A549 (cell line): ENCODE measurements around the gene HIVEP1. TPM values are rescaled to one million over a fixed set of nuclear protein-coding genes. Genes with fewer than 3 reads are reported as not detected.
A peak's percentile ranks its signal among the peaks of the same experiment; 100 is the strongest.
"Not testable (repeated sequence)": the region's sequence is repeated elsewhere in the genome, so short reads cannot be mapped to it uniquely, and the experiment has no call there.

Experiments
- ATAC-seq, 2 experiments: fragments of 200-7000 bp in 1 of 2; fragments of >200 bp in 1 of 2; cut with Nextera tagmentation in 1 of 2; cut with Tn5 transposase in 1 of 2; 3 replicates each; pipeline versions ENCODE4 v1.8.0 to v1.9.1; 2018 to 2020; ENCODE audit warnings: mild to moderate bottlenecking in 1 of 2, moderate library complexity in 1 of 2
- CTCF ChIA-PET: fragments of 300-600 bp; sonication (Branson Sonifier 250); formaldehyde crosslinking; extraction: SDS; loops from one replicate; lab custom pipeline; 2021; ENCODE audit warnings: antibody characterized with exemption, inconsistent platforms; lab: Yijun Ruan, JAX
- POLR2A ChIA-PET: fragments of 350-600 bp; formaldehyde crosslinking; extraction: SDS; loops from one replicate; lab custom pipeline; 2021; ENCODE audit warnings: antibody characterized with exemption, inconsistent platforms; lab: Yijun Ruan, JAX
- DNase-seq, 2 experiments: peaks; one replicate each; pipeline versions ENCODE4 v3.0.0 to v3.0.0-alpha.2; 2011 to 2016; ENCODE audit warnings: low read depth in 1 of 2, low spot score in 1 of 2
- FAIRE-seq: peaks from 2 replicates; lab custom pipeline; 2011; peaks lifted over from hg19 to GRCh38; lab: Jason Lieb, UNC
- H3K27ac ChIP-seq, 2 experiments: fragments of >200 bp; sonication (Bioruptor Twin); formaldehyde crosslinking; 3 replicates each; pipeline ENCODE4 v1.5.1; 2016 to 2017
- H3K4me1 ChIP-seq: fragments of >200 bp; sonication (Bioruptor Twin); formaldehyde crosslinking; 3 replicates; pipeline ENCODE4 v1.6.1; 2016
- H3K4me2 ChIP-seq: fragments of >200 bp; sonication (Bioruptor Twin); formaldehyde crosslinking; 3 replicates; pipeline ENCODE4 v1.6.1; 2016
- H3K4me3 ChIP-seq: fragments of >200 bp; sonication (Bioruptor Twin); formaldehyde crosslinking; 3 replicates; pipeline ENCODE4 v1.5.1; 2016
- H3K9me3 ChIP-seq: fragments of >200 bp; sonication (Bioruptor Twin); formaldehyde crosslinking; 3 replicates; pipeline ENCODE4 v1.6.1; 2016
- BHLHE40 ChIP-seq: IDR thresholded peaks from 2 replicates; pipeline ENCODE4 v1.6.1; 2012; ENCODE audit warnings: low read depth, low read length, inconsistent platforms
- CBX2 ChIP-seq: fragments of 200-600 bp; sonication (generic); IDR thresholded peaks from 2 replicates; pipeline ENCODE4 v1.6.1; 2016; ENCODE audit warnings: low read depth, mild to moderate bottlenecking, borderline replicate concordance
- CBX8 ChIP-seq: fragments of 200-600 bp; sonication (generic); IDR thresholded peaks from 2 replicates; pipeline ENCODE4 v1.6.1; 2016
- CHD2 ChIP-seq: fragments of 150-350 bp; IDR thresholded peaks from 2 replicates; pipeline ENCODE4 v1.6.1; 2014; ENCODE audit warnings: low read length; ENCODE audit not compliant: partially characterized antibody
- CHD4 ChIP-seq: fragments of 200-600 bp; sonication (generic); IDR thresholded peaks from 2 replicates; pipeline ENCODE4 v1.6.1; 2016; ENCODE audit warnings: antibody characterized with exemption, mild to moderate bottlenecking, borderline replicate concordance
- CTCF ChIP-seq: fragments of >200 bp; sonication (Bioruptor Twin); formaldehyde crosslinking; IDR thresholded peaks from 3 replicates; pipeline ENCODE4 v1.5.1; 2016
- EHF ChIP-seq: fragments of 250-450 bp; sonication (Bioruptor Pico); IDR thresholded peaks from 2 replicates; pipeline ENCODE4 v1.5.0; 2020; ENCODE audit warnings: mild to moderate bottlenecking
- EHMT2 ChIP-seq: fragments of 200-600 bp; sonication (generic); IDR thresholded peaks from 2 replicates; pipeline ENCODE4 v1.6.1; 2016; ENCODE audit warnings: antibody characterized with exemption, low read depth, mild to moderate bottlenecking, moderate library complexity
- ESRRA ChIP-seq: fragments of 150-350 bp; IDR thresholded peaks from 2 replicates; pipeline ENCODE4 v1.6.1; 2014; ENCODE audit warnings: mild to moderate bottlenecking, low read length, borderline replicate concordance
- FOSB ChIP-seq: fragments of 250-450 bp; sonication (Bioruptor Pico); IDR thresholded peaks from 2 replicates; pipeline ENCODE4 v1.5.0; 2020; ENCODE audit warnings: mild to moderate bottlenecking, moderate library complexity
- FOSL2 ChIP-seq, 2 experiments: fragments of 450-650 bp in 1 of 2; fragments of >200 bp in 1 of 2; sonication (Bioruptor Twin) in 1 of 2; formaldehyde crosslinking; IDR thresholded peaks; 2 replicates each; pipeline versions ENCODE4 v1.5.0 to v1.6.1; 2016 to 2020; ENCODE audit warnings: mild to moderate bottlenecking in 1 of 2, moderate library complexity in 1 of 2
- FOXS1 ChIP-seq: fragments of 250-450 bp; sonication (Bioruptor Pico); IDR thresholded peaks from 2 replicates; pipeline ENCODE4 v1.5.0; 2020; ENCODE audit warnings: mild to moderate bottlenecking, moderate library complexity
- GATA3 ChIP-seq: IDR thresholded peaks from 2 replicates; pipeline ENCODE4 v1.6.1; 2012; ENCODE audit warnings: borderline replicate concordance
- HDAC2 ChIP-seq: fragments of 200-600 bp; sonication (generic); IDR thresholded peaks from 2 replicates; pipeline ENCODE4 v1.6.1; 2016
- HEYL ChIP-seq: fragments of 250-450 bp; sonication (Bioruptor Pico); IDR thresholded peaks from 2 replicates; pipeline ENCODE4 v1.8.0; 2021; ENCODE audit warnings: mild to moderate bottlenecking, moderate library complexity
- HOXB13 ChIP-seq: fragments of 250-450 bp; sonication (Bioruptor Pico); IDR thresholded peaks from 2 replicates; pipeline ENCODE4 v1.5.0; 2020; ENCODE audit warnings: low read depth, mild to moderate bottlenecking, moderate library complexity
- HOXB5 ChIP-seq: fragments of 250-450 bp; sonication (Bioruptor Pico); IDR thresholded peaks from 2 replicates; pipeline ENCODE4 v1.5.0; 2020; ENCODE audit warnings: mild to moderate bottlenecking, moderate library complexity
- KDM1A ChIP-seq: fragments of 200-600 bp; sonication (generic); IDR thresholded peaks from 2 replicates; pipeline ENCODE4 v1.6.1; 2016; ENCODE audit warnings: low read depth, mild to moderate bottlenecking
- KDM5A ChIP-seq: fragments of 200-600 bp; sonication (generic); IDR thresholded peaks from 2 replicates; pipeline ENCODE4 v1.6.1; 2016; ENCODE audit warnings: antibody characterized with exemption, mild to moderate bottlenecking
- MAFK ChIP-seq: fragments of 450-650 bp; IDR thresholded peaks from 2 replicates; pipeline ENCODE4 v1.6.1; 2014; ENCODE audit not compliant: partially characterized antibody
- MAX ChIP-seq: IDR thresholded peaks from 2 replicates; pipeline ENCODE4 v1.6.1; 2012
- MAZ ChIP-seq: fragments of 150-350 bp; IDR thresholded peaks from 2 replicates; pipeline ENCODE4 v1.6.1; 2014; ENCODE audit warnings: antibody characterized with exemption, low read depth, low read length, borderline replicate concordance
- NPAS2 ChIP-seq: fragments of 250-450 bp; sonication (Bioruptor Pico); IDR thresholded peaks from 2 replicates; pipeline ENCODE4 v1.8.0; 2022; ENCODE audit warnings: mild to moderate bottlenecking, moderate library complexity, borderline replicate concordance
- PHF8 ChIP-seq: fragments of 200-600 bp; sonication (generic); IDR thresholded peaks from 2 replicates; pipeline ENCODE4 v1.6.1; 2016; ENCODE audit warnings: low read depth, mild to moderate bottlenecking, antibody characterized with exemption, moderate library complexity, borderline replicate concordance
- RNF2 ChIP-seq: fragments of 200-600 bp; sonication (generic); IDR thresholded peaks from 2 replicates; pipeline ENCODE4 v1.6.1; 2016; ENCODE audit warnings: low read depth, mild to moderate bottlenecking, antibody characterized with exemption, moderate library complexity, borderline replicate concordance
- SMC3 ChIP-seq: fragments of >200 bp; sonication (Bioruptor Twin); formaldehyde crosslinking; IDR thresholded peaks from 3 replicates; pipeline ENCODE4 v1.6.1; 2018; ENCODE audit warnings: inconsistent platforms
- SREBF2 ChIP-seq: fragments of 450-650 bp; IDR thresholded peaks from 2 replicates; pipeline ENCODE4 v1.6.1; 2014; ENCODE audit warnings: mild to moderate bottlenecking, moderate library complexity
- TFCP2L1 ChIP-seq: fragments of 250-450 bp; sonication (Bioruptor Pico); IDR thresholded peaks from 2 replicates; pipeline ENCODE4 v1.5.0; 2021; ENCODE audit warnings: mild to moderate bottlenecking
- TP53 ChIP-seq: fragments of 250-450 bp; sonication (Bioruptor Pico); IDR thresholded peaks from 2 replicates; pipeline ENCODE4 v1.5.0; 2021; ENCODE audit warnings: mild to moderate bottlenecking, moderate library complexity
- ZC3H11A ChIP-seq: fragments of 450-650 bp; IDR thresholded peaks from 2 replicates; pipeline ENCODE4 v1.6.1; 2014; ENCODE audit warnings: antibody characterized with exemption, mild to moderate bottlenecking
- ZSCAN20 ChIP-seq: fragments of 250-450 bp; sonication (Bioruptor Pico); IDR thresholded peaks from 2 replicates; pipeline ENCODE4 v1.8.0; 2022; ENCODE audit warnings: mild to moderate bottlenecking, moderate library complexity
- WGBS: methylation state at CpG from one replicate; pipeline ENCODE4 v1.1.6; 2017; ENCODE audit errors: missing lambda C conversion rate; 5-methylcytosine and 5-hydroxymethylcytosine counted together
- polyA plus RNA-seq, 4 experiments: library from polyadenylated mRNA; depleted of rRNA in 3 of 4; stranded (reverse); fragments of >200 nt; fragmentation: RNase III in 1 of 4; extraction: RNeasy Plus Mini Kit Qiagen cat#74134 plus additional on column Dnase treatment in 1 of 4; gene quantifications; 2 replicates in 3 of 4; 3 replicates in 1 of 4; pipeline ENCODE4 v1.2.3, GENCODE V29; 2011 to 2017
- TF ChIP-seq, protein P1 (sequence below): fragments of 150-350 bp; IDR thresholded peaks from 2 replicates; pipeline ENCODE4 v1.6.1; 2014; ENCODE audit warnings: low read depth, mild to moderate bottlenecking, low read length

Gene HIVEP1
- polyA plus RNA-seq, 2 of the 4 experiments (the other 2 are of a cell fraction): 5.8 to 10.5 TPM

GRCh38 chr6:12175626-12176025 is 163.5 kb downstream of the HIVEP1 start:
- FAIRE-seq (no peak), ATAC-seq (no peak), DNase-seq (no peak)
- Histone ChIP-seq H3K27ac (no peak overlapping the region), H3K9me3 (no peaks in the 10 kb centered on the region), H3K4me3 (no peak overlapping the region), H3K4me1 (peaks cover 9% of the 10 kb centered on the region; the same call in 1 of the 3 replicates), H3K4me2 (no peak overlapping the region)
- WGBS: 92% methylated on average over 8 of the region's 8 CpGs
- ChIA-PET POLR2A (no interaction called here), CTCF (no interaction called here)
- no peak for TF ChIP-seq CBX8
- TF ChIP-seq KDM1A: no peak
- TF ChIP-seq RNF2: no peak
- TF ChIP-seq KDM5A: no peak
- TF ChIP-seq HDAC2: no peak
- TF ChIP-seq TP53 (CRISPR knock-in tag): no peak
- TF ChIP-seq, protein P1, sequence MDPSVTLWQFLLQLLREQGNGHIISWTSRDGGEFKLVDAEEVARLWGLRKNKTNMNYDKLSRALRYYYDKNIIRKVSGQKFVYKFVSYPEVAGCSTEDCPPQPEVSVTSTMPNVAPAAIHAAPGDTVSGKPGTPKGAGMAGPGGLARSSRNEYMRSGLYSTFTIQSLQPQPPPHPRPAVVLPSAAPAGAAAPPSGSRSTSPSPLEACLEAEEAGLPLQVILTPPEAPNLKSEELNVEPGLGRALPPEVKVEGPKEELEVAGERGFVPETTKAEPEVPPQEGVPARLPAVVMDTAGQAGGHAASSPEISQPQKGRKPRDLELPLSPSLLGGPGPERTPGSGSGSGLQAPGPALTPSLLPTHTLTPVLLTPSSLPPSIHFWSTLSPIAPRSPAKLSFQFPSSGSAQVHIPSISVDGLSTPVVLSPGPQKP: no peak
- no peak for TF ChIP-seq EHF (CRISPR knock-in tag)
- TF ChIP-seq ZC3H11A: no peak
- no peak for TF ChIP-seq CHD2
- TF ChIP-seq MAX: no peak
- no peak for TF ChIP-seq HOXB13
- no peak for TF ChIP-seq CHD4
- no peak for TF ChIP-seq SMC3

DNA sequence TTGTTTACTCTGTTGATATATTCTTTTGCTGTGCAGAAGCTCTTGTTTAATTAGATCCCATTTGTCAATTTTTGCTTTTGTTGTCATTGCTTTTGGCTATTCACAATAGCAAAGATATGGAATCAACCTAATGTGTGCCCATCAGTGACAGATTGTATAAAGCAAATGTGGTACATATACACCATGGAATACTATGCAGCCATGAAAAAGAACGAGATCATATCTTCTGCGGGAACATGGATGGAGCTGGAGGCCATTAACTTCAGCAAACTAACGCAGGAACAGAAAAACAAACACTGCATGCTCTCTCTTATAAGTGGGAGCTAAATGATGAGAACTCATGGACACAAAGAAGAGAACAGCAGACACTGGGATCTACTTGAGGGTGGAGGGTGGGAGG is 164.7 kb downstream of the HIVEP1 start:
- H3K9me3 ChIP-seq, H3K27ac ChIP-seq, ATAC-seq, H3K4me1 ChIP-seq, H3K4me3 ChIP-seq, H3K4me2 ChIP-seq, DNase-seq, FAIRE-seq, POLR2A ChIA-PET: not testable (repeated sequence)
- TF ChIP-seq KDM1A: 0 out of 2 replicates have a peak, but pooled peaks have one; percentile 21
- WGBS: 66% methylated on average over 3 of the region's 3 CpGs
- CTCF ChIA-PET: interaction anchor here (1.2 kb wide), 1 partner anchor 64 kb away, joined by 3 read pairs; no protein-coding TSS in a partner anchor

DNA sequence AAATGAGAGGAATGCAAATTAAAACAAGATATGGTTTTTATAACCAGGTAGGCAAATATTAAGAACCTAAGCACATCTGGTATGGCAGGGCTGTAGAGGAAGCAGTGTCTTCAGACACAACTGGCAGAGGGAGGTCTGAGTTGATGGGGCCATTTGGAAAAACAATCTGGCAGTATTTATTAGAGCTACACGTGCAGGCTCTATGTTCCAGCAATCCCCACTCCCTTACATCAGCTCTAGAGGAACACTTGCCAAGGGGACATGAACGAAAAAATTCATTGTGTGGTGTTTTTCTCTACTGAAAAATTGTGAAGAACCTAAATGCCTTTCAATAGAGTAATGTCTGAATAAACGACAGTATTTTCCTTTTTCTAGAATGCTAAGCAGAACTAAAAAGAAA is 166.4 kb downstream of the HIVEP1 start:
- no peak for FAIRE-seq
- TF ChIP-seq FOXS1 (CRISPR knock-in tag) (no peak), FOSB (CRISPR knock-in tag) (no peak), CBX2 (no peak), ESRRA (no peak), BHLHE40 (no peak)
- TF ChIP-seq, all 56 proteins: peak for 0
- CTCF ChIA-PET: interaction anchor here (0.6 kb wide), 1 partner anchor 43 kb away, joined by 3 read pairs; no protein-coding TSS in a partner anchor
- H3K27ac ChIP-seq: no peak overlapping the region
- no peaks in the 10 kb centered on the region for H3K9me3 ChIP-seq
- no peak overlapping the region for H3K4me3 ChIP-seq
- H3K4me2 ChIP-seq: no peak overlapping the region
- 86% methylated on average over 3 of the region's 3 CpGs for WGBS
- DNase-seq (no peak), ATAC-seq (no peak)
- POLR2A ChIA-PET: no interaction called here
- H3K4me1 ChIP-seq: peaks cover 9% of the 10 kb centered on the region; the same call in 1 of the 3 replicates

DNA sequence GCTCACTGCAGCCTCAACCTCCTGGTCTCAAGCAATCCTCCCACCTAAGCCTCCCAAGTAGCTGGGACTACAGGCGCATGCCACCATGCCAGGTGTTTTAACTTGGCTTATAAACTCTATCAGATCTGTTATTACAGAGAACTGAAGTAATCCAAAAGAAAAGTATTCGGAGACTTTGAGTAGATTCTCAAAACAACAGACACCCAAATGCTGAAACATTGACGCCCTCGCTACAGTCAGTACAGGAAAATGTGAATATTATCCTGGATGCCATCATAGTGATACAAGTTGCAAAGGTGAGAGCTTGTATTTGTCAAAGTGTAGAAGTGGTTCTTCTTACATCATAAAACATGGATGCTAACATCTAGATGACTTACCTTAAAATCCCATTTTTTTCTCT is 169.4 kb downstream of the HIVEP1 start:
- 90% methylated on average over 4 of the region's 4 CpGs for WGBS
- H3K27ac ChIP-seq: no peak overlapping the region
- no peak for TF ChIP-seq TFCP2L1
- no peak for TF ChIP-seq SREBF2
- TF ChIP-seq HDAC2: no peak
- no peak for TF ChIP-seq HEYL (CRISPR knock-in tag)
- TF ChIP-seq CTCF: no peak
- TF ChIP-seq HOXB5 (CRISPR knock-in tag): no peak
- TF ChIP-seq KDM5A: no peak
- no peak for TF ChIP-seq ZSCAN20 (CRISPR knock-in tag)
- TF ChIP-seq FOSL2 (IDR thresholded peaks at IDR 0.05): no peak
- no peak for TF ChIP-seq FOSL2 (CRISPR knock-in tag; IDR thresholded peaks at IDR 0.05)
- no peak for TF ChIP-seq HOXB13
- TF ChIP-seq MAFK: no peak
- no peak for TF ChIP-seq MAZ
- TF ChIP-seq GATA3: no peak
- no peak for TF ChIP-seq EHMT2
- TF ChIP-seq NPAS2 (CRISPR knock-in tag): no peak
- TF ChIP-seq PHF8: no peak
- TF ChIP-seq, all 56 proteins: peak for 0
- CTCF ChIA-PET: no interaction called here
- ATAC-seq: no peak
- no peak for DNase-seq
- Histone ChIP-seq H3K9me3 (no peaks in the 10 kb centered on the region), H3K4me3 (no peak overlapping the region), H3K4me2 (no peak overlapping the region), H3K4me1 (no peaks in the 10 kb centered on the region)
- POLR2A ChIA-PET: no interaction called here
- no peak for FAIRE-seq
